ENCODE data around the gene ZGPAT.

ZGPAT gene

GRCh38 chr20:63678667-63679465 is 29.0 kb upstream of the ZGPAT start:
- DNase-seq: no peak

- DNase-seq: no peak
Observed at GRCh38 chr20:63679799-63680305, 28.0 kb upstream of the ZGPAT start.

- no peak for DNase-seq
Observed at GRCh38 chr20:63680427-63680826, 27.4 kb upstream of the ZGPAT start.

- DNase-seq: no peak
Observed at GRCh38 chr20:63680857-63681608, 26.8 kb upstream of the ZGPAT start.

GRCh38 chr20:63681609-63682142 is 26.2 kb upstream of the ZGPAT start:
- DNase-seq: no peak

- DNase-seq: peak; percentile 64 to 70 (median 67)
Observed at GRCh38 chr20:63682384-63683139, 25.3 kb upstream of the ZGPAT start.

- no peak for DNase-seq
Observed at GRCh38 chr20:63685269-63686026, 22.4 kb upstream of the ZGPAT start.

- no peak for DNase-seq
Observed at GRCh38 chr20:63686094-63686491, 21.7 kb upstream of the ZGPAT start.

GRCh38 chr20:63686492-63687321 is 21.1 kb upstream of the ZGPAT start:
- peak; percentile 95 to 99 (median 97) for DNase-seq

- no peak for DNase-seq
Observed at GRCh38 chr20:63687419-63688178, 20.2 kb upstream of the ZGPAT start.

- no peak for DNase-seq
Observed at GRCh38 chr20:63688228-63689045, 19.4 kb upstream of the ZGPAT start.

- no peak for DNase-seq
Observed at GRCh38 chr20:63689046-63690002, 18.5 kb upstream of the ZGPAT start.

GRCh38 chr20:63690003-63690897 is 17.6 kb upstream of the ZGPAT start:
- no peak for DNase-seq

GRCh38 chr20:63690898-63691710 is 16.7 kb upstream of the ZGPAT start:
- DNase-seq: no peak

- no peak for DNase-seq
Observed at GRCh38 chr20:63691711-63692435, 16.0 kb upstream of the ZGPAT start.

Measured in suppressor macrophage treated with lipopolysaccharide for 1 hour (primary cell).